Measurements from ENCODE around the gene SLC4A2.

DNA sequence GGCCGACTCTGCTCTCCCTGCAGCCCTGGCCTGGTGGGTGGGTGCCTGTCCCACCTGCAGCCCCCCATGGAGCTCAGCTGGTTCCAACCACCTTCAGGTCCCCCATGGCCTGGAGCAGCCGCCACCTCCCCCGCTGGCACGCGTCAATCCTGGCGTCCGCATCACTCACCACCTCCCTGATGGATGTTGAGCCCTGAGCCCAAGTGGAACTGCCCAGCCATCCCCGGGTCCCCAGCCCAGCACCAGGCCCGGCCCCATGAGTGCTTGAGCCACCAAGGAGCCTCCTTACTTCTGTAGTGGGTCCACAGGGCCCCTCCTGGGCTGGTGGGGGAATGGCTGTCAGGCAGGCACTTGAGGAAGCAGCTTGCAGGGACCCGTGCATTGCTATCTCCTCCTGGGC lies 41.5 kb downstream of the SLC4A2 start:
- TF ChIP-seq POLR2A (IDR thresholded peaks at IDR 0.05), result no peak
- TF ChIP-seq, protein P1, sequence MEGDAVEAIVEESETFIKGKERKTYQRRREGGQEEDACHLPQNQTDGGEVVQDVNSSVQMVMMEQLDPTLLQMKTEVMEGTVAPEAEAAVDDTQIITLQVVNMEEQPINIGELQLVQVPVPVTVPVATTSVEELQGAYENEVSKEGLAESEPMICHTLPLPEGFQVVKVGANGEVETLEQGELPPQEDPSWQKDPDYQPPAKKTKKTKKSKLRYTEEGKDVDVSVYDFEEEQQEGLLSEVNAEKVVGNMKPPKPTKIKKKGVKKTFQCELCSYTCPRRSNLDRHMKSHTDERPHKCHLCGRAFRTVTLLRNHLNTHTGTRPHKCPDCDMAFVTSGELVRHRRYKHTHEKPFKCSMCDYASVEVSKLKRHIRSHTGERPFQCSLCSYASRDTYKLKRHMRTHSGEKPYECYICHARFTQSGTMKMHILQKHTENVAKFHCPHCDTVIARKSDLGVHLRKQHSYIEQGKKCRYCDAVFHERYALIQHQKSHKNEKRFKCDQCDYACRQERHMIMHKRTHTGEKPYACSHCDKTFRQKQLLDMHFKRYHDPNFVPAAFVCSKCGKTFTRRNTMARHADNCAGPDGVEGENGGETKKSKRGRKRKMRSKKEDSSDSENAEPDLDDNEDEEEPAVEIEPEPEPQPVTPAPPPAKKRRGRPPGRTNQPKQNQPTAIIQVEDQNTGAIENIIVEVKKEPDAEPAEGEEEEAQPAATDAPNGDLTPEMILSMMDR (IDR thresholded peaks at IDR 0.05), result no peak
- TF ChIP-seq EP300 (IDR thresholded peaks at IDR 0.05), result no peak

Data from tibial nerve (tissue), 4 donors.